GM23338 (cell line): ENCODE data around the gene PTPRN2. TPM values are rescaled to one million over a fixed set of nuclear protein-coding genes. Genes with fewer than 3 reads are reported as not detected.

Source experiments
- ATAC-seq: fragments of 200-7000 bp; cut with Tn5 transposase; 3 replicates; pipeline ENCODE4 v1.9.1; 2020
- DNase-seq: peaks from one replicate; pipeline ENCODE4 v3.0.0-alpha.2; 2015; ENCODE audit warnings: low spot score
- H2AFZ ChIP-seq: fragments of 200-600 bp; sonication (generic); 2 replicates; pipeline ENCODE4 v1.8.0; 2016; ENCODE audit warnings: antibody characterized with exemption, mild to moderate bottlenecking, moderate library complexity
- H3F3A ChIP-seq: fragments of 200-600 bp; sonication (generic); replicated peaks from 2 replicates; pipeline ENCODE4 v1.8.0; 2017; ENCODE audit warnings: antibody characterized with exemption, mixed run types, low read depth
- H3K27ac ChIP-seq: fragments of 200-600 bp; sonication (generic); 2 replicates; pipeline ENCODE4 v1.6.1; 2016; ENCODE audit warnings: low read depth
- H3K27me3 ChIP-seq: fragments of 200-600 bp; sonication (generic); 2 replicates; pipeline ENCODE4 v1.8.0; 2016; ENCODE audit warnings: mild to moderate bottlenecking, mixed run types, moderate library complexity; ENCODE audit not compliant: insufficient read depth
- H3K36me3 ChIP-seq: fragments of 200-600 bp; sonication (generic); 2 replicates; pipeline ENCODE4 v1.8.0; 2016; ENCODE audit warnings: mild to moderate bottlenecking; ENCODE audit not compliant: insufficient read depth
- H3K4me1 ChIP-seq: fragments of 200-600 bp; sonication (generic); 2 replicates; pipeline ENCODE4 v1.8.0; 2016; ENCODE audit warnings: mild to moderate bottlenecking, moderate library complexity; ENCODE audit not compliant: insufficient read depth
- H3K4me2 ChIP-seq: fragments of 200-600 bp; sonication (generic); 2 replicates; pipeline ENCODE4 v1.7.1; 2017; ENCODE audit warnings: mixed run types
- H3K4me3 ChIP-seq: fragments of 200-600 bp; sonication (generic); 2 replicates; pipeline ENCODE4 v1.6.1; 2016; ENCODE audit warnings: mixed run types
- H3K79me2 ChIP-seq: fragments of 200-600 bp; sonication (generic); replicated peaks from 2 replicates; pipeline ENCODE4 v1.8.0; 2017; ENCODE audit warnings: mild to moderate bottlenecking; ENCODE audit not compliant: insufficient read depth
- H3K9me2 ChIP-seq: fragments of 200-600 bp; sonication (generic); 2 replicates; pipeline ENCODE4 v1.8.0; 2017; ENCODE audit not compliant: insufficient read depth
- H4K20me1 ChIP-seq: fragments of 200-600 bp; sonication (generic); replicated peaks from 2 replicates; pipeline ENCODE4 v1.8.0; 2017; ENCODE audit warnings: mild to moderate bottlenecking; ENCODE audit not compliant: insufficient read depth
- H3K27ac Mint-ChIP-seq: 2 replicates; pipeline ENCODE4 v1.8.0; 2020; ENCODE audit warnings: inconsistent platforms, mild to moderate bottlenecking, moderate library complexity, mixed read lengths
- H3K27me3 Mint-ChIP-seq: 3 replicates; pipeline ENCODE4 v1.8.0; 2022; ENCODE audit warnings: low read depth, mild to moderate bottlenecking, moderate library complexity, mixed read lengths, inconsistent platforms; ENCODE audit not compliant: insufficient read depth, poor library complexity
- H3K36me3 Mint-ChIP-seq: 3 replicates; pipeline ENCODE4 v1.8.0; 2021; ENCODE audit warnings: low read depth, mild to moderate bottlenecking, inconsistent platforms, moderate library complexity, mixed read lengths
- H3K4me1 Mint-ChIP-seq: 3 replicates; pipeline ENCODE4 v1.8.0; 2020; ENCODE audit warnings: mild to moderate bottlenecking, inconsistent platforms, mixed read lengths
- H3K4me3 Mint-ChIP-seq: 3 replicates; pipeline ENCODE4 v1.8.0; 2021; ENCODE audit warnings: moderate library complexity, mild to moderate bottlenecking, inconsistent platforms, mixed read lengths
- H3K9me3 Mint-ChIP-seq: 3 replicates; pipeline ENCODE4 v1.8.0; 2020; ENCODE audit warnings: moderate library complexity, mild to moderate bottlenecking, inconsistent platforms, mixed read lengths
- CREB1 ChIP-seq: fragments of 250-450 bp; sonication (Bioruptor Pico); IDR thresholded peaks from 2 replicates; pipeline ENCODE4 v1.5.0; 2020; ENCODE audit warnings: low read depth, mild to moderate bottlenecking, moderate library complexity
- EZH2 ChIP-seq: fragments of 200-600 bp; sonication (generic); IDR thresholded peaks from one replicate; pipeline ENCODE4 v1.8.0; 2017; ENCODE audit warnings: antibody characterized with exemption, mild to moderate bottlenecking, low read depth; ENCODE audit not compliant: unreplicated experiment
- EZH2phosphoT487 ChIP-seq: fragments of 200-600 bp; sonication (generic); IDR thresholded peaks from one replicate; pipeline ENCODE4 v1.8.1; 2018; ENCODE audit warnings: antibody characterized with exemption; ENCODE audit not compliant: unreplicated experiment
- JUNB ChIP-seq: IDR thresholded peaks from one replicate; pipeline ENCODE4 v1.6.1; 2016; ENCODE audit warnings: antibody characterized with exemption; ENCODE audit not compliant: unreplicated experiment
- NANOG ChIP-seq: IDR thresholded peaks from 2 replicates; pipeline ENCODE4 v1.6.1; 2016; ENCODE audit warnings: antibody characterized with exemption, borderline replicate concordance
- POLR2AphosphoS5 ChIP-seq: IDR thresholded peaks from 2 replicates; pipeline ENCODE4 v1.6.1; 2016; ENCODE audit warnings: antibody characterized with exemption, low read depth
- STAT1 ChIP-seq: IDR thresholded peaks from one replicate; pipeline ENCODE4 v1.6.1; 2016; ENCODE audit warnings: antibody characterized with exemption; ENCODE audit not compliant: unreplicated experiment
- ZNF114 ChIP-seq: fragments of 250-450 bp; sonication (Bioruptor Pico); IDR thresholded peaks from 2 replicates; pipeline ENCODE4 v1.5.0; 2020; ENCODE audit warnings: mild to moderate bottlenecking, moderate library complexity
- ZNF331 ChIP-seq: fragments of 250-450 bp; sonication (Bioruptor Pico); IDR thresholded peaks from 2 replicates; pipeline ENCODE4 v1.5.0; 2020; ENCODE audit warnings: low read depth, mild to moderate bottlenecking, moderate library complexity
- polyA plus RNA-seq: library from polyadenylated mRNA; unstranded; fragments of >200 nt; fragmentation: Nextera tagmentation; extraction: Ambion mirVana; gene quantifications from 2 replicates; pipeline ENCODE4 v1.2.1, GENCODE V29; 2016
- total RNA-seq: library from RNA; depleted of rRNA; stranded (reverse); fragments of >200 nt; shearing (Covaris generic); gene quantifications from 2 replicates; pipeline ENCODE4 v1.2.3, GENCODE V29; 2014
- TF ChIP-seq, protein P1 (sequence below): IDR thresholded peaks from 2 replicates; pipeline ENCODE4 v1.6.1; 2016; ENCODE audit warnings: antibody characterized with exemption
- TF ChIP-seq, protein P2 (sequence below): fragments of 250-450 bp; sonication (Bioruptor Pico); IDR thresholded peaks from 2 replicates; pipeline ENCODE4 v1.5.0; 2020; ENCODE audit warnings: mild to moderate bottlenecking, moderate library complexity
- TF ChIP-seq, protein P3 (sequence below), 2 experiments: fragments of 200-600 bp in 1 of 2; sonication (generic) in 1 of 2; conservative IDR thresholded peaks; 2 replicates each; pipeline versions ENCODE4 v1.5.1 to v1.6.1; 2016 to 2017; ENCODE audit warnings: antibody characterized with exemption in 2 of 2, low read depth in 2 of 2, mild to moderate bottlenecking in 2 of 2, moderate library complexity in 1 of 2
- TF ChIP-seq, protein P4 (sequence below): IDR thresholded peaks from one replicate; pipeline ENCODE4 v1.6.1; 2018; ENCODE audit warnings: antibody characterized with exemption; ENCODE audit not compliant: unreplicated experiment

Gene PTPRN2
- total and polyA plus RNA-seq, 2 experiments from 2014 or later: 0.87 to 4.0 TPM

DNA sequence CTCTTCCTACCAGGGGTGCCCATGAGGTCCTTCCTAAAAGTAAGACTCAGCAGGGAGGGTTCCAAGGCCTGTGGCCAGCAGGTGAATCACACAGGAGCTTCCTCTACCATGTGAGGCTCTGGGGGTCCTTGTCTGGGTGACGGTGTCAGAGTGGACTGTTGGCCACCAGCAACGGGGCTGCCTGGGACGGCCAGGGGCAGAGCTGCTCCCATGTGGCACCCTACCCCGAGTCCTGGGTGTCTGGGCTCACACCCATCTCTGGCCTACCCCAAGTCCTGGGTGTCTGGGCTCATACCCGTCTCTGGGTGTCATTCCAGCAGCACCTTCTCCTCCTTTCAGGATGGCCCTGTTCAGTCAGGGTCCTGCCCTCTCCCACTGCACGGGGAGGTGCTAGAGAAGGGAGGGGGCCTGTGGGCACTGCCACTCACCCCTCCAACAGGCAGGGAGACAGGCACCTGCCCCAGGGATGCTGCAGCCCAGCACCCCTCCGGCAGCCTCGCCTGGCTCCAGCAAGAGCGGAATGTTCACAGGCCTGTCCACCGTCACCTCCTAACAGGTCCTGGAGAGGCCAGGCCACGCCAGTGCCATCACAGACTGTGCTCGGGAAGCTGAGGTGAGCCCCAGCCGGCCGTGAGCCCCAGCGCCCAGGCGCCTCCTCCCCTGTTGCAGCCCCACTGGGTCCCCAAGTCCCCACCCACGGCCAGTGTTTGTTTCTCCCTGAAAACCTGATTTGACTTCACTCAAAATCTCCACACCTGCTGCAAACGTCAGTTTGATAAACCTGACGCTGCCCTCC, 143.7 kb downstream of the PTPRN2 start:
- Mint-ChIP-seq H3K9me3 (peaks cover 74% of the 10 kb centered on the region), H3K4me1 (peaks cover 12% of the 10 kb centered on the region), H3K27ac (no peak overlapping the region), H3K27me3 (peaks cover 10% of the 10 kb centered on the region), H3K36me3 (peaks cover 31% of the 10 kb centered on the region), H3K4me3 (no peak overlapping the region)
- H3K27ac ChIP-seq: no peak overlapping the region
- H3K4me1 ChIP-seq: peaks cover 5% of the 10 kb centered on the region
- peaks cover 14% of the 10 kb centered on the region; the same call in 1 of the 2 replicates for H3K9me2 ChIP-seq
- H3K4me2 ChIP-seq: no peak overlapping the region
- H3K27me3 ChIP-seq: no peaks in the 10 kb centered on the region
- no peak for TF ChIP-seq ZNF331 (CRISPR knock-in tag)
- TF ChIP-seq, protein P1, sequence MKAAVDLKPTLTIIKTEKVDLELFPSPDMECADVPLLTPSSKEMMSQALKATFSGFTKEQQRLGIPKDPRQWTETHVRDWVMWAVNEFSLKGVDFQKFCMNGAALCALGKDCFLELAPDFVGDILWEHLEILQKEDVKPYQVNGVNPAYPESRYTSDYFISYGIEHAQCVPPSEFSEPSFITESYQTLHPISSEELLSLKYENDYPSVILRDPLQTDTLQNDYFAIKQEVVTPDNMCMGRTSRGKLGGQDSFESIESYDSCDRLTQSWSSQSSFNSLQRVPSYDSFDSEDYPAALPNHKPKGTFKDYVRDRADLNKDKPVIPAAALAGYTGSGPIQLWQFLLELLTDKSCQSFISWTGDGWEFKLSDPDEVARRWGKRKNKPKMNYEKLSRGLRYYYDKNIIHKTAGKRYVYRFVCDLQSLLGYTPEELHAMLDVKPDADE: no peak
- TF ChIP-seq EZH2: no peak
- TF ChIP-seq, protein P2, sequence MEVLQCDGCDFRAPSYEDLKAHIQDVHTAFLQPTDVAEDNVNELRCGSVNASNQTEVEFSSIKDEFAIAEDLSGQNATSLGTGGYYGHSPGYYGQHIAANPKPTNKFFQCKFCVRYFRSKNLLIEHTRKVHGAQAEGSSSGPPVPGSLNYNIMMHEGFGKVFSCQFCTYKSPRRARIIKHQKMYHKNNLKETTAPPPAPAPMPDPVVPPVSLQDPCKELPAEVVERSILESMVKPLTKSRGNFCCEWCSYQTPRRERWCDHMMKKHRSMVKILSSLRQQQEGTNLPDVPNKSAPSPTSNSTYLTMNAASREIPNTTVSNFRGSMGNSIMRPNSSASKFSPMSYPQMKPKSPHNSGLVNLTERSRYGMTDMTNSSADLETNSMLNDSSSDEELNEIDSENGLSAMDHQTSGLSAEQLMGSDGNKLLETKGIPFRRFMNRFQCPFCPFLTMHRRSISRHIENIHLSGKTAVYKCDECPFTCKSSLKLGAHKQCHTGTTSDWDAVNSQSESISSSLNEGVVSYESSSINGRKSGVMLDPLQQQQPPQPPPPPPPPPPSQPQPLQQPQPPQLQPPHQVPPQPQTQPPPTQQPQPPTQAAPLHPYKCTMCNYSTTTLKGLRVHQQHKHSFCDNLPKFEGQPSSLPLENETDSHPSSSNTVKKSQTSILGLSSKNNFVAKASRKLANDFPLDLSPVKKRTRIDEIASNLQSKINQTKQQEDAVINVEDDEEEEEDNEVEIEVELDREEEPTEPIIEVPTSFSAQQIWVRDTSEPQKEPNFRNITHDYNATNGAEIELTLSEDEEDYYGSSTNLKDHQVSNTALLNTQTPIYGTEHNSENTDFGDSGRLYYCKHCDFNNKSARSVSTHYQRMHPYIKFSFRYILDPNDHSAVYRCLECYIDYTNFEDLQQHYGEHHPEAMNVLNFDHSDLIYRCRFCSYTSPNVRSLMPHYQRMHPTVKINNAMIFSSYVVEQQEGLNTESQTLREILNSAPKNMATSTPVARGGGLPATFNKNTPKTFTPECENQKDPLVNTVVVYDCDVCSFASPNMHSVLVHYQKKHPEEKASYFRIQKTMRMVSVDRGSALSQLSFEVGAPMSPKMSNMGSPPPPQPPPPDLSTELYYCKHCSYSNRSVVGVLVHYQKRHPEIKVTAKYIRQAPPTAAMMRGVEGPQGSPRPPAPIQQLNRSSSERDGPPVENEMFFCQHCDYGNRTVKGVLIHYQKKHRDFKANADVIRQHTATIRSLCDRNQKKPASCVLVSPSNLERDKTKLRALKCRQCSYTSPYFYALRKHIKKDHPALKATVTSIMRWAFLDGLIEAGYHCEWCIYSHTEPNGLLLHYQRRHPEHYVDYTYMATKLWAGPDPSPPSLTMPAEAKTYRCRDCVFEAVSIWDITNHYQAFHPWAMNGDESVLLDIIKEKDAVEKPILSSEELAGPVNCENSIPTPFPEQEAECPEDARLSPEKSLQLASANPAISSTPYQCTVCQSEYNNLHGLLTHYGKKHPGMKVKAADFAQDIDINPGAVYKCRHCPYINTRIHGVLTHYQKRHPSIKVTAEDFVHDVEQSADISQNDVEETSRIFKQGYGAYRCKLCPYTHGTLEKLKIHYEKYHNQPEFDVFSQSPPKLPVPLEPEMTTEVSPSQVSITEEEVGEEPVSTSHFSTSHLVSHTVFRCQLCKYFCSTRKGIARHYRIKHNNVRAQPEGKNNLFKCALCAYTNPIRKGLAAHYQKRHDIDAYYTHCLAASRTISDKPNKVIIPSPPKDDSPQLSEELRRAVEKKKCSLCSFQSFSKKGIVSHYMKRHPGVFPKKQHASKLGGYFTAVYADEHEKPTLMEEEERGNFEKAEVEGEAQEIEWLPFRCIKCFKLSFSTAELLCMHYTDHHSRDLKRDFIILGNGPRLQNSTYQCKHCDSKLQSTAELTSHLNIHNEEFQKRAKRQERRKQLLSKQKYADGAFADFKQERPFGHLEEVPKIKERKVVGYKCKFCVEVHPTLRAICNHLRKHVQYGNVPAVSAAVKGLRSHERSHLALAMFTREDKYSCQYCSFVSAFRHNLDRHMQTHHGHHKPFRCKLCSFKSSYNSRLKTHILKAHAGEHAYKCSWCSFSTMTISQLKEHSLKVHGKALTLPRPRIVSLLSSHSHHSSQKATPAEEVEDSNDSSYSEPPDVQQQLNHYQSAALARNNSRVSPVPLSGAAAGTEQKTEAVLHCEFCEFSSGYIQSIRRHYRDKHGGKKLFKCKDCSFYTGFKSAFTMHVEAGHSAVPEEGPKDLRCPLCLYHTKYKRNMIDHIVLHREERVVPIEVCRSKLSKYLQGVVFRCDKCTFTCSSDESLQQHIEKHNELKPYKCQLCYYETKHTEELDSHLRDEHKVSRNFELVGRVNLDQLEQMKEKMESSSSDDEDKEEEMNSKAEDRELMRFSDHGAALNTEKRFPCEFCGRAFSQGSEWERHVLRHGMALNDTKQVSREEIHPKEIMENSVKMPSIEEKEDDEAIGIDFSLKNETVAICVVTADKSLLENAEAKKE (CRISPR knock-in tag): no peak
- no peak for TF ChIP-seq CREB1 (CRISPR knock-in tag)
- TF ChIP-seq JUNB: no peak
- no peak for TF ChIP-seq NANOG
- TF ChIP-seq EZH2phosphoT487: no peak
- TF ChIP-seq, protein P3, sequence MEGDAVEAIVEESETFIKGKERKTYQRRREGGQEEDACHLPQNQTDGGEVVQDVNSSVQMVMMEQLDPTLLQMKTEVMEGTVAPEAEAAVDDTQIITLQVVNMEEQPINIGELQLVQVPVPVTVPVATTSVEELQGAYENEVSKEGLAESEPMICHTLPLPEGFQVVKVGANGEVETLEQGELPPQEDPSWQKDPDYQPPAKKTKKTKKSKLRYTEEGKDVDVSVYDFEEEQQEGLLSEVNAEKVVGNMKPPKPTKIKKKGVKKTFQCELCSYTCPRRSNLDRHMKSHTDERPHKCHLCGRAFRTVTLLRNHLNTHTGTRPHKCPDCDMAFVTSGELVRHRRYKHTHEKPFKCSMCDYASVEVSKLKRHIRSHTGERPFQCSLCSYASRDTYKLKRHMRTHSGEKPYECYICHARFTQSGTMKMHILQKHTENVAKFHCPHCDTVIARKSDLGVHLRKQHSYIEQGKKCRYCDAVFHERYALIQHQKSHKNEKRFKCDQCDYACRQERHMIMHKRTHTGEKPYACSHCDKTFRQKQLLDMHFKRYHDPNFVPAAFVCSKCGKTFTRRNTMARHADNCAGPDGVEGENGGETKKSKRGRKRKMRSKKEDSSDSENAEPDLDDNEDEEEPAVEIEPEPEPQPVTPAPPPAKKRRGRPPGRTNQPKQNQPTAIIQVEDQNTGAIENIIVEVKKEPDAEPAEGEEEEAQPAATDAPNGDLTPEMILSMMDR (conservative IDR thresholded peaks at IDR 0.05; ENCODE audit: low read depth in 2 of 2): no peak
- TF ChIP-seq ZNF114: no peak
- TF ChIP-seq POLR2AphosphoS5: no peak
- TF ChIP-seq, protein P4, sequence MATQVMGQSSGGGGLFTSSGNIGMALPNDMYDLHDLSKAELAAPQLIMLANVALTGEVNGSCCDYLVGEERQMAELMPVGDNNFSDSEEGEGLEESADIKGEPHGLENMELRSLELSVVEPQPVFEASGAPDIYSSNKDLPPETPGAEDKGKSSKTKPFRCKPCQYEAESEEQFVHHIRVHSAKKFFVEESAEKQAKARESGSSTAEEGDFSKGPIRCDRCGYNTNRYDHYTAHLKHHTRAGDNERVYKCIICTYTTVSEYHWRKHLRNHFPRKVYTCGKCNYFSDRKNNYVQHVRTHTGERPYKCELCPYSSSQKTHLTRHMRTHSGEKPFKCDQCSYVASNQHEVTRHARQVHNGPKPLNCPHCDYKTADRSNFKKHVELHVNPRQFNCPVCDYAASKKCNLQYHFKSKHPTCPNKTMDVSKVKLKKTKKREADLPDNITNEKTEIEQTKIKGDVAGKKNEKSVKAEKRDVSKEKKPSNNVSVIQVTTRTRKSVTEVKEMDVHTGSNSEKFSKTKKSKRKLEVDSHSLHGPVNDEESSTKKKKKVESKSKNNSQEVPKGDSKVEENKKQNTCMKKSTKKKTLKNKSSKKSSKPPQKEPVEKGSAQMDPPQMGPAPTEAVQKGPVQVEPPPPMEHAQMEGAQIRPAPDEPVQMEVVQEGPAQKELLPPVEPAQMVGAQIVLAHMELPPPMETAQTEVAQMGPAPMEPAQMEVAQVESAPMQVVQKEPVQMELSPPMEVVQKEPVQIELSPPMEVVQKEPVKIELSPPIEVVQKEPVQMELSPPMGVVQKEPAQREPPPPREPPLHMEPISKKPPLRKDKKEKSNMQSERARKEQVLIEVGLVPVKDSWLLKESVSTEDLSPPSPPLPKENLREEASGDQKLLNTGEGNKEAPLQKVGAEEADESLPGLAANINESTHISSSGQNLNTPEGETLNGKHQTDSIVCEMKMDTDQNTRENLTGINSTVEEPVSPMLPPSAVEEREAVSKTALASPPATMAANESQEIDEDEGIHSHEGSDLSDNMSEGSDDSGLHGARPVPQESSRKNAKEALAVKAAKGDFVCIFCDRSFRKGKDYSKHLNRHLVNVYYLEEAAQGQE: no peak
- TF ChIP-seq STAT1: no peak
- no peaks in the 10 kb centered on the region for H3K36me3 ChIP-seq
- H3K4me3 ChIP-seq: no peak overlapping the region
- no peaks in the 10 kb centered on the region for H3F3A ChIP-seq
- DNase-seq (no peak), ATAC-seq (no peak)
- H3K79me2 ChIP-seq: no peaks in the 10 kb centered on the region
- H4K20me1 ChIP-seq: no peaks in the 10 kb centered on the region
- no peak overlapping the region for H2AFZ ChIP-seq
